ENCODE measurements around the gene PPFIBP1. TPM values are rescaled to one million over a fixed set of nuclear protein-coding genes. Genes with fewer than 3 reads are reported as not detected.
A peak's percentile ranks its signal among the peaks of the same experiment; 100 is the strongest.
"Not testable (repeated sequence)": the region's sequence is repeated elsewhere in the genome, so short reads cannot be mapped to it uniquely, and the experiment has no call there.

Gene PPFIBP1
- polyA plus RNA-seq, 1 of the 3 experiments (the other 2 are of a cell fraction) = 55.0 TPM

DNA sequence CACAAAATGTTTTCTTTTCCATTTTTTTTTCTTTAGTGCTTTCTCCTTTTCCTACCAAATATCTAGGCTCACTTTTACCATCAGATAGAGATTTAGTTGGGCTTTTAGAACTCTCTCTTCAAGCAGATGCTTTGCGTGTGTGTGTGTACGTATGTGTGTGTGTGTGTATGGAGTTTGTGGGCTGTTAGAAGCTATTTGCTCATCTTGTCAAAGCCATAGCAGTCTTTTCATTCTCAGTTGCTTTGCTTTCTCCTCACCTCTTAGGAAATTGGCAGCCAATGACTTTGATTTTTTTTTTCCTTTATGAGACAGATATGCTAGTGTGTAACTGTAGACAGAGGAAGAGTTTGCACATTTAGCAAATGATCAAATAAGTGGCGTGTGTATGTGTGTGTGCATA is 57.8 kb downstream of the PPFIBP1 start:
- peaks cover 0 to 32% of the 10 kb centered on the region in 2 experiments; a peak in 3 of 4 replicates for H3K4me1 ChIP-seq (ENCODE audit: control insufficient read depth in 1 of 2, insufficient read depth in 2 of 2, low read depth in 1 of 2, low read length in 1 of 2)
- H3K4me3 ChIP-seq (ENCODE audit: low read depth in 2 of 2, low read length in 1 of 2); H2AFZ ChIP-seq (ENCODE audit: low read depth); DNase-seq; H3K27me3 ChIP-seq (ENCODE audit: insufficient read depth); H3F3A ChIP-seq (replicated peaks; ENCODE audit: insufficient read depth); H3K9ac ChIP-seq; H3K4me2 ChIP-seq; POLR2A ChIA-PET; H3K9me2 ChIP-seq; H4K20me1 ChIP-seq (ENCODE audit: insufficient read depth); H3K9me3 ChIP-seq: not testable (repeated sequence)
- H3K27ac ChIP-seq (ENCODE audit: low read depth in 2 of 2, low read length in 1 of 2) = peak overlapping the region in 1 of 2 experiments; percentile 24; a peak in 2 of 4 replicates
- CTCF ChIA-PET = interaction anchor here (0.6 kb wide), 1 partner anchor 277 kb away, joined by 3 read pairs; no protein-coding TSS in a partner anchor
- peaks cover 26 to 55% of the 10 kb centered on the region in 2 experiments for H3K36me3 ChIP-seq (replicated peaks in 1 of 2; ENCODE audit: control insufficient read depth in 1 of 2, insufficient read depth in 2 of 2, low read length in 1 of 2)
- peaks cover 100% of the 10 kb centered on the region for H3K79me2 ChIP-seq (ENCODE audit: insufficient read depth)
- WGBS (ENCODE audit: low lambda C conversion rate) = 94% methylated on average over 3 of the region's 3 CpGs

DNA sequence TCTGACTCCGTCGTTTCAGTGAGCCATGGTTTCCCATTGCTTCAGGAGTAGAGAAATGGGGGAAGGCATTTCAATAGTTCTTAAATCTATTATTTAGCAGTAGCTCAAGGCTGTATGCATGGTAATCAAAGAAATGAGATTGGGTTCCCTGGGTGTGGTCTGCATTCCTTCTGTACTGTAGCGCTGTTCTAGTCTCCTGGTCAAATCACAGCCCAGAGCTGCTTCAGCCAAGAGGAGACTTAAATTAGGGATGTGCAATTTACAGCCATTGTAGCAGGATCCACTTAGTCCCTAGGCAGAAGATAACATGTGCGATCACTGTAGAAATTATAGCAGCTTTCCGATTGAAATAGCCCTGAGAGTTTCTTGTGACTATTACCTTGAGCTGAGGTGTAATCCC is 58.4 kb downstream of the PPFIBP1 start:
- H3F3A ChIP-seq (replicated peaks; ENCODE audit: insufficient read depth) = not testable (repeated sequence)

DNA sequence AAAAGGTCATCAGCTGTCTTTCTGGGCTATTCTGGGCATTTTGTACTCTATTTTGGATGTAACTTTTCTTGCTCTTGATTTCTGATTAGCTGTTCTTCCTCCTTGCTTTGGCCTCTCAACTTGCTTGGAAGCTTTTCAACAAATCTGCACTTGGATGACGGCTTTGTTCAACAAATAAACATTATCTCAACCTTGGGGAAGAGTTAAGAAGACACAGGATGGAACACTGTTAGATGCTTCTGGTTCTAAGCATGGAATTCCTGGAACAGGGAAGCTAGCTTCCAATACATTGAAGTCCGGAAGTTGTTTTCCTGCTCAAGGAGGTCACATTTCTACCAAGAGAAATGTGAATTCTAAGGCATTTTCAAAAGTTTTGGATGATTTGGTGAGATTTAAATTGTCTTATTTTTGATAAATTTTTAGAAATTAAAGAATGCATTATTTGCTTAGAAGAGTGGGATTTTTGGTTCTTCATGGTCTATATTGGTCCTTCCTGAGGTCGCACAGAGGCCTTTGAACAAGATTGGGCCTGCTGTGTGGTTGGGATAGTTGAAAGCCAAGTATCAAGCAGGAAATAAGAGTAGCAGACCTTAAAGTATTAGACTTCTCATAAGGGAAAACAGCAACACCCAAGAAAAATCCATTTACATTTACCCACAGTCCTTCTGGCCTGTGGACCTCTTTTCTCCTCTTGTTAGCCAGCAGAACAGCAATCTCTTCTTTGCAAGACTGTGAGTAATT is 59.2 kb downstream of the PPFIBP1 start:
- Histone ChIP-seq H3K4me1 (ENCODE audit: control insufficient read depth in 1 of 2, insufficient read depth in 2 of 2, low read depth in 1 of 2, low read length in 1 of 2) (peaks cover 0 to 21% of the 10 kb centered on the region in 2 experiments; a peak in 2 of 4 replicates), H3K4me3 (ENCODE audit: low read depth in 2 of 2, low read length in 1 of 2) (no peak overlapping the region), H3F3A (replicated peaks; ENCODE audit: insufficient read depth) (peaks cover 3% of the 10 kb centered on the region), H3K9me3 (no peaks in the 10 kb centered on the region), H3K4me2 (no peak overlapping the region), H3K9me2 (no peaks in the 10 kb centered on the region), H3K9ac (no peak overlapping the region), H3K27me3 (ENCODE audit: insufficient read depth) (no peaks in the 10 kb centered on the region), H3K27ac (ENCODE audit: low read depth in 2 of 2, low read length in 1 of 2) (no peak overlapping the region), H3K36me3 (replicated peaks in 1 of 2; ENCODE audit: control insufficient read depth in 1 of 2, insufficient read depth in 2 of 2, low read length in 1 of 2) (peaks cover 23 to 43% of the 10 kb centered on the region in 2 experiments), H2AFZ (ENCODE audit: low read depth) (no peak overlapping the region), H4K20me1 (ENCODE audit: insufficient read depth) (no peaks in the 10 kb centered on the region), H3K79me2 (ENCODE audit: insufficient read depth) (peaks cover 99% of the 10 kb centered on the region)
- ChIA-PET CTCF (no interaction called here), POLR2A (no interaction called here)
- no peak for DNase-seq
- 91% methylated on average over 3 of the region's 3 CpGs for WGBS (ENCODE audit: low lambda C conversion rate)
- TF ChIP-seq RAD21 (IDR thresholded peaks at IDR 0.05; ENCODE audit: low read length) = no peak
- no peak for TF ChIP-seq RXRA (IDR thresholded peaks at IDR 0.05; ENCODE audit: borderline replicate concordance, low read depth)
- no peak for TF ChIP-seq NFIC (IDR thresholded peaks at IDR 0.05; ENCODE audit: borderline replicate concordance)
- TF ChIP-seq, protein P1, sequence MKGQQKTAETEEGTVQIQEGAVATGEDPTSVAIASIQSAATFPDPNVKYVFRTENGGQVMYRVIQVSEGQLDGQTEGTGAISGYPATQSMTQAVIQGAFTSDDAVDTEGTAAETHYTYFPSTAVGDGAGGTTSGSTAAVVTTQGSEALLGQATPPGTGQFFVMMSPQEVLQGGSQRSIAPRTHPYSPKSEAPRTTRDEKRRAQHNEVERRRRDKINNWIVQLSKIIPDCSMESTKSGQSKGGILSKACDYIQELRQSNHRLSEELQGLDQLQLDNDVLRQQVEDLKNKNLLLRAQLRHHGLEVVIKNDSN (IDR thresholded peaks at IDR 0.05; ENCODE audit: borderline replicate concordance, low read depth) = no peak
- TF ChIP-seq GATA2 (CRISPR knock-in tag; IDR thresholded peaks at IDR 0.05) = no peak
- no peak for TF ChIP-seq TEAD4 (IDR thresholded peaks at IDR 0.05; ENCODE audit: borderline replicate concordance, insufficient read depth)
- no peak for TF ChIP-seq FOSL2 (IDR thresholded peaks at IDR 0.05; ENCODE audit: borderline replicate concordance, low read depth)
- TF ChIP-seq, protein P2, sequence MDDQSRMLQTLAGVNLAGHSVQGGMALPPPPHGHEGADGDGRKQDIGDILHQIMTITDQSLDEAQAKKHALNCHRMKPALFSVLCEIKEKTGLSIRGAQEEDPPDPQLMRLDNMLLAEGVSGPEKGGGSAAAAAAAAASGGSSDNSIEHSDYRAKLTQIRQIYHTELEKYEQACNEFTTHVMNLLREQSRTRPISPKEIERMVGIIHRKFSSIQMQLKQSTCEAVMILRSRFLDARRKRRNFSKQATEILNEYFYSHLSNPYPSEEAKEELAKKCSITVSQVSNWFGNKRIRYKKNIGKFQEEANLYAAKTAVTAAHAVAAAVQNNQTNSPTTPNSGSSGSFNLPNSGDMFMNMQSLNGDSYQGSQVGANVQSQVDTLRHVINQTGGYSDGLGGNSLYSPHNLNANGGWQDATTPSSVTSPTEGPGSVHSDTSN (IDR thresholded peaks at IDR 0.05) = no peak
- no peak for TF ChIP-seq ELF1 (IDR thresholded peaks at IDR 0.05)
- TF ChIP-seq, protein P3, sequence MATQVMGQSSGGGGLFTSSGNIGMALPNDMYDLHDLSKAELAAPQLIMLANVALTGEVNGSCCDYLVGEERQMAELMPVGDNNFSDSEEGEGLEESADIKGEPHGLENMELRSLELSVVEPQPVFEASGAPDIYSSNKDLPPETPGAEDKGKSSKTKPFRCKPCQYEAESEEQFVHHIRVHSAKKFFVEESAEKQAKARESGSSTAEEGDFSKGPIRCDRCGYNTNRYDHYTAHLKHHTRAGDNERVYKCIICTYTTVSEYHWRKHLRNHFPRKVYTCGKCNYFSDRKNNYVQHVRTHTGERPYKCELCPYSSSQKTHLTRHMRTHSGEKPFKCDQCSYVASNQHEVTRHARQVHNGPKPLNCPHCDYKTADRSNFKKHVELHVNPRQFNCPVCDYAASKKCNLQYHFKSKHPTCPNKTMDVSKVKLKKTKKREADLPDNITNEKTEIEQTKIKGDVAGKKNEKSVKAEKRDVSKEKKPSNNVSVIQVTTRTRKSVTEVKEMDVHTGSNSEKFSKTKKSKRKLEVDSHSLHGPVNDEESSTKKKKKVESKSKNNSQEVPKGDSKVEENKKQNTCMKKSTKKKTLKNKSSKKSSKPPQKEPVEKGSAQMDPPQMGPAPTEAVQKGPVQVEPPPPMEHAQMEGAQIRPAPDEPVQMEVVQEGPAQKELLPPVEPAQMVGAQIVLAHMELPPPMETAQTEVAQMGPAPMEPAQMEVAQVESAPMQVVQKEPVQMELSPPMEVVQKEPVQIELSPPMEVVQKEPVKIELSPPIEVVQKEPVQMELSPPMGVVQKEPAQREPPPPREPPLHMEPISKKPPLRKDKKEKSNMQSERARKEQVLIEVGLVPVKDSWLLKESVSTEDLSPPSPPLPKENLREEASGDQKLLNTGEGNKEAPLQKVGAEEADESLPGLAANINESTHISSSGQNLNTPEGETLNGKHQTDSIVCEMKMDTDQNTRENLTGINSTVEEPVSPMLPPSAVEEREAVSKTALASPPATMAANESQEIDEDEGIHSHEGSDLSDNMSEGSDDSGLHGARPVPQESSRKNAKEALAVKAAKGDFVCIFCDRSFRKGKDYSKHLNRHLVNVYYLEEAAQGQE (IDR thresholded peaks at IDR 0.05; ENCODE audit: low read depth, low read length) = no peak
- no peak for TF ChIP-seq RFX5 (IDR thresholded peaks at IDR 0.05; ENCODE audit: low read length)
- TF ChIP-seq, protein P4, sequence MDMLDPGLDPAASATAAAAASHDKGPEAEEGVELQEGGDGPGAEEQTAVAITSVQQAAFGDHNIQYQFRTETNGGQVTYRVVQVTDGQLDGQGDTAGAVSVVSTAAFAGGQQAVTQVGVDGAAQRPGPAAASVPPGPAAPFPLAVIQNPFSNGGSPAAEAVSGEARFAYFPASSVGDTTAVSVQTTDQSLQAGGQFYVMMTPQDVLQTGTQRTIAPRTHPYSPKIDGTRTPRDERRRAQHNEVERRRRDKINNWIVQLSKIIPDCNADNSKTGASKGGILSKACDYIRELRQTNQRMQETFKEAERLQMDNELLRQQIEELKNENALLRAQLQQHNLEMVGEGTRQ (IDR thresholded peaks at IDR 0.05; ENCODE audit: borderline replicate concordance, low read depth, low read length) = no peak

More for the DNA sequence above, 58.4 kb downstream of the PPFIBP1 start:
- H4K20me1 ChIP-seq (ENCODE audit: insufficient read depth); POLR2A ChIA-PET; H3K27me3 ChIP-seq (ENCODE audit: insufficient read depth); H3K9me2 ChIP-seq; H3K4me2 ChIP-seq; H3K4me3 ChIP-seq (ENCODE audit: low read depth in 2 of 2, low read length in 1 of 2); DNase-seq; H2AFZ ChIP-seq (ENCODE audit: low read depth); H3K9me3 ChIP-seq; CTCF ChIA-PET; H3K9ac ChIP-seq: not testable (repeated sequence)
- H3K79me2 ChIP-seq (ENCODE audit: insufficient read depth) = peaks cover 99% of the 10 kb centered on the region
- H3K4me1 ChIP-seq (ENCODE audit: control insufficient read depth in 1 of 2, insufficient read depth in 2 of 2, low read depth in 1 of 2, low read length in 1 of 2) = peaks cover 0 to 26% of the 10 kb centered on the region in 2 experiments; a peak in 3 of 4 replicates
- H3K27ac ChIP-seq (ENCODE audit: low read depth in 2 of 2, low read length in 1 of 2) = peak overlapping the region in 1 of 2 experiments; percentile 24; a peak in 2 of 4 replicates
- H3K36me3 ChIP-seq (replicated peaks in 1 of 2; ENCODE audit: control insufficient read depth in 1 of 2, insufficient read depth in 2 of 2, low read length in 1 of 2) = peaks cover 26 to 49% of the 10 kb centered on the region in 2 experiments
- 77% methylated on average over 3 of the region's 5 CpGs for WGBS (ENCODE audit: low lambda C conversion rate)

Data from SK-N-SH (cell line).